Posterior vena cava (tissue), 2 donors: ENCODE measurements around the gene PRKAR2B. TPM values are rescaled to one million over a fixed set of nuclear protein-coding genes. Genes with fewer than 3 reads are reported as not detected.

ENCODE experiments used
- DNase-seq: peaks from one replicate; pipeline ENCODE4 v3.0.0-alpha.2; 2020; ENCODE audit warnings: low spot score
- intact Hi-C, 2 donors: fragments of 100-400 bp; cut with DNase I; formaldehyde crosslinking; loops; one replicate each; pipeline versions ENCODE4 v1.14.1 to v1.14.2; 2022 to 2023
- total RNA-seq, 2 donors: library from RNA; stranded (reverse); fragmentation: NEBNext Ultra II Directional; extraction: Animal tissue kit (Norgen Biotek cat#: 25700); gene quantifications; one replicate each; pipeline ENCODE4 v1.2.1, GENCODE V29; 2021
- donor health status: DM: yes; HTN: yes; CAD: no.
- donor health status: DM: yes; HTN: yes; CAD: no.

PRKAR2B gene
- total RNA-seq, 2 donors from 2014 or later = 4.7 to 5.8 TPM

GRCh38 chr7:107196834-107197610 is 152.5 kb downstream of the PRKAR2B start:
- intact Hi-C loops = no loop called here
- no peak for DNase-seq

- no peak for DNase-seq
- intact Hi-C loops = no loop called here
Observed at GRCh38 chr7:107201795-107202450, 157.4 kb downstream of the PRKAR2B start.

- intact Hi-C loops = no loop called here
- no peak for DNase-seq
Observed at GRCh38 chr7:107203607-107204006, 159.1 kb downstream of the PRKAR2B start.

GRCh38 chr7:107206136-107206535 is 161.6 kb downstream of the PRKAR2B start:
- no peak for DNase-seq
- intact Hi-C loops = no loop called here

GRCh38 chr7:107206706-107207105 is 162.2 kb downstream of the PRKAR2B start:
- no peak for DNase-seq
- intact Hi-C loops = no loop called here

- intact Hi-C loops = no loop called here
- no peak for DNase-seq
Observed at GRCh38 chr7:107207459-107207858, 163.0 kb downstream of the PRKAR2B start.

- intact Hi-C loops = no loop called here
- no peak for DNase-seq
Observed at GRCh38 chr7:107208024-107208521, 163.6 kb downstream of the PRKAR2B start.

- no peak for DNase-seq
- intact Hi-C loops = no loop called here
Observed at GRCh38 chr7:107208563-107208962, 164.1 kb downstream of the PRKAR2B start.

GRCh38 chr7:107209565-107209964 is 165.1 kb downstream of the PRKAR2B start:
- DNase-seq = no peak
- intact Hi-C loops = no loop called here

- intact Hi-C loops = no loop called here
- no peak for DNase-seq
Observed at GRCh38 chr7:107210400-107210799, 165.9 kb downstream of the PRKAR2B start.

Other genes with a start within 250 kb of the PRKAR2B start
- gene PIK3CG, start 179.4 kb upstream of the PRKAR2B start, total RNA-seq = 1 to 10 TPM; 4.7 to 7.0 TPM
- gene HBP1, start 124.3 kb downstream of the PRKAR2B start, total RNA-seq = 10 to 100 TPM; 43.9 to 55.9 TPM